ENCODE results near the gene ELF3.

ELF3 gene

GRCh38 chr1:202023001-202023433, 12.6 kb downstream of the ELF3 start:
- Histone ChIP-seq H3F3A (ENCODE audit: insufficient read depth) (no peaks in the 10 kb centered on the region), H3K4me3 (ENCODE audit: insufficient read depth, low read length, poor library complexity, severe bottlenecking) (no peak overlapping the region), H3K36me3 (ENCODE audit: low read length) (no peaks in the 10 kb centered on the region), H3K9ac (ENCODE audit: low read length) (no peak overlapping the region), H2AFZ (ENCODE audit: low read depth, low read length, severe bottlenecking) (no peak overlapping the region), H4K20me1 (ENCODE audit: low read depth, low read length) (no peaks in the 10 kb centered on the region), H3K79me2 (ENCODE audit: insufficient read depth, low read length) (no peaks in the 10 kb centered on the region), H3K27ac (ENCODE audit: low read depth, low read length) (no peak overlapping the region), H3K4me2 (ENCODE audit: low read depth, low read length, poor library complexity, severe bottlenecking) (no peak overlapping the region), H3K27me3 (ENCODE audit: low read length) (no peaks in the 10 kb centered on the region), H3K9me2 (replicated peaks; ENCODE audit: insufficient read depth, low read length) (no peaks in the 10 kb centered on the region), H3K9me3 (ENCODE audit: insufficient read depth, low read length) (no peaks in the 10 kb centered on the region)
- TF ChIP-seq CTCF (IDR thresholded peaks at IDR 0.05; ENCODE audit: insufficient read depth, low read length, poor library complexity, severe bottlenecking) (no peak), EZH2phosphoT487 (conservative IDR thresholded peaks at IDR 0.05; ENCODE audit: low read length) (no peak)

GRCh38 chr1:202029171-202029665, 18.8 kb downstream of the ELF3 start:
- H3K9me2 ChIP-seq (replicated peaks; ENCODE audit: insufficient read depth, low read length) = no peaks in the 10 kb centered on the region
- no peaks in the 10 kb centered on the region for H3F3A ChIP-seq (ENCODE audit: insufficient read depth)
- no peak overlapping the region for H3K27ac ChIP-seq (ENCODE audit: low read depth, low read length)
- H3K9ac ChIP-seq (ENCODE audit: low read length) = no peak overlapping the region
- H4K20me1 ChIP-seq (ENCODE audit: low read depth, low read length) = no peaks in the 10 kb centered on the region
- H2AFZ ChIP-seq (ENCODE audit: low read depth, low read length, severe bottlenecking) = no peak overlapping the region
- TF ChIP-seq CTCF (IDR thresholded peaks at IDR 0.05; ENCODE audit: insufficient read depth, low read length, poor library complexity, severe bottlenecking) = no peak
- no peak for TF ChIP-seq EZH2phosphoT487 (conservative IDR thresholded peaks at IDR 0.05; ENCODE audit: low read length)
- no peaks in the 10 kb centered on the region for H3K79me2 ChIP-seq (ENCODE audit: insufficient read depth, low read length)
- H3K27me3 ChIP-seq (ENCODE audit: low read length) = no peaks in the 10 kb centered on the region
- no peaks in the 10 kb centered on the region for H3K9me3 ChIP-seq (ENCODE audit: insufficient read depth, low read length)
- no peak overlapping the region for H3K4me2 ChIP-seq (ENCODE audit: low read depth, low read length, poor library complexity, severe bottlenecking)
- no peaks in the 10 kb centered on the region for H3K36me3 ChIP-seq (ENCODE audit: low read length)
- H3K4me3 ChIP-seq (ENCODE audit: insufficient read depth, low read length, poor library complexity, severe bottlenecking) = no peak overlapping the region

GRCh38 chr1:202029727-202030126, 19.3 kb downstream of the ELF3 start:
- H3K79me2 ChIP-seq (ENCODE audit: insufficient read depth, low read length) = no peaks in the 10 kb centered on the region
- H3K36me3 ChIP-seq (ENCODE audit: low read length) = no peaks in the 10 kb centered on the region
- no peaks in the 10 kb centered on the region for H4K20me1 ChIP-seq (ENCODE audit: low read depth, low read length)
- no peaks in the 10 kb centered on the region for H3K27me3 ChIP-seq (ENCODE audit: low read length)
- no peaks in the 10 kb centered on the region for H3K9me2 ChIP-seq (replicated peaks; ENCODE audit: insufficient read depth, low read length)
- H3K9ac ChIP-seq (ENCODE audit: low read length) = no peak overlapping the region
- H3K9me3 ChIP-seq (ENCODE audit: insufficient read depth, low read length) = no peaks in the 10 kb centered on the region
- H2AFZ ChIP-seq (ENCODE audit: low read depth, low read length, severe bottlenecking) = no peak overlapping the region
- H3K4me2 ChIP-seq (ENCODE audit: low read depth, low read length, poor library complexity, severe bottlenecking) = no peak overlapping the region
- TF ChIP-seq EZH2phosphoT487 (conservative IDR thresholded peaks at IDR 0.05; ENCODE audit: low read length) (no peak), CTCF (IDR thresholded peaks at IDR 0.05; ENCODE audit: insufficient read depth, low read length, poor library complexity, severe bottlenecking) (no peak)
- no peak overlapping the region for H3K4me3 ChIP-seq (ENCODE audit: insufficient read depth, low read length, poor library complexity, severe bottlenecking)
- H3K27ac ChIP-seq (ENCODE audit: low read depth, low read length) = no peak overlapping the region
- H3F3A ChIP-seq (ENCODE audit: insufficient read depth) = no peaks in the 10 kb centered on the region
